ENCODE results near the gene ZNF622. TPM values are rescaled to one million over a fixed set of nuclear protein-coding genes. Genes with fewer than 3 reads are reported as not detected.

The ZNF622 gene
- total and polyA plus RNA-seq, 2 of the 13 experiments (the other 11 are each of a cell fraction or from before 2014, with no cell fraction given): 12.1 to 44.7 TPM

DNA sequence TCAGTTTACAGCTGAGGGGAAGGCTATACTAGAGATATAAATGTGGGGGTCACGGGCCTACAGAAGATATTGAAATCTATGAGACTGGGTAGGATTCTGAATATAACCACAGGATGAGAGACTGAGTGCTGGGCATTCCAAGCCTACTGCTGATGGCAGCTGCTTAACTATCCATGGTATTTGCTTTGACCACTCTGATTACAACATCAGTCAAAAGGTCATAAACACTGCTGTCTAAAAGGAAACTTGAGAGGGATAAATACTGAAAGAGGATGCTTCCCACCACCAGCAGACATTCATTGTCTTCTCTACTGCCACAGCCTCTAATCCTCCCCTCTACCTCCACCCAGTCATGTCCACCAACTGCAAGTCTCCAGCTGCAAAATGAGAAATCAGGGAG is 3.8 kb downstream of the ZNF622 start:
- H4K20me1 ChIP-seq (ENCODE audit: insufficient read depth, low read length): peaks cover 10% of the 10 kb centered on the region; the same call in 1 of the 2 replicates
- 0 out of 3 replicates have a peak, but pooled peaks have one; percentile 5 for ATAC-seq
- no peak overlapping the region for H3K9ac ChIP-seq (ENCODE audit: insufficient read depth, low read depth, low read length)
- in situ Hi-C loops (cut with HindIII; ENCODE audit: extremely low pct_ligation_motif_present, low pct_unique_long_range_greater_than_20kb) (no loop called here), intact Hi-C loops (cut with micrococcal nuclease; ENCODE audit: unreplicated experiment) (loop anchor here (10.0 kb wide), 1 partner anchor 273 kb away; no protein-coding TSS in a partner anchor)
- H3K27me3 ChIP-seq (ENCODE audit: control insufficient read depth in 1 of 2, insufficient read depth in 2 of 2, low read length in 2 of 2): no peaks in the 10 kb centered on the region; a peak in 1 of 5 replicates
- H3K4me3 ChIP-seq (replicated peaks in 1 of 3; ENCODE audit: insufficient read depth in 1 of 3, low read depth in 2 of 3, low read length in 3 of 3): no peak overlapping the region
- H3K4me2 ChIP-seq (ENCODE audit: low read depth, low read length): 0 out of 2 replicates have a peak overlapping the region, but pooled peaks have one; percentile 10
- ChIA-PET POLR2A (no interaction called here), CTCF (ENCODE audit: low intra/inter-chr PET ratio, low total read pairs) (no interaction called here)
- BruUV-seq (replicated peaks): no TSS peak
- DNase-seq (ENCODE audit: low spot score): peak; percentile 60
- FAIRE-seq: no peak
- peaks cover 16 to 56% of the 10 kb centered on the region in 2 experiments for H3K36me3 ChIP-seq (replicated peaks in 1 of 2; ENCODE audit: control insufficient read depth in 1 of 2, insufficient read depth in 2 of 2, low read length in 2 of 2)
- H3K9me3 ChIP-seq (ENCODE audit: low read length): no peaks in the 10 kb centered on the region
- WGBS (ENCODE audit: low lambda C conversion rate): 100% methylated on average over 1 of the region's 1 CpG
- no peak overlapping the region for H3K27ac ChIP-seq (ENCODE audit: extremely low read length, insufficient read depth, low read length)
- peaks cover 38% of the 10 kb centered on the region for H3K4me1 ChIP-seq (ENCODE audit: insufficient read depth, low read length)
- peaks cover 37% of the 10 kb centered on the region for H3K79me2 ChIP-seq (ENCODE audit: insufficient read depth, low read length)
- H2AFZ ChIP-seq (ENCODE audit: low read length): no peak overlapping the region
- TF ChIP-seq SIX1 (CRISPR knock-in tag; IDR thresholded peaks at IDR 0.05; ENCODE audit: borderline replicate concordance): peak; percentile 60; the same call in 1 of the 2 replicates
- TF ChIP-seq ATAD3A (CRISPR knock-in tag; IDR thresholded peaks at IDR 0.05): no peak
- TF ChIP-seq ZNF205 (CRISPR knock-in tag; IDR thresholded peaks at IDR 0.05): no peak
- TF ChIP-seq, protein P1, sequence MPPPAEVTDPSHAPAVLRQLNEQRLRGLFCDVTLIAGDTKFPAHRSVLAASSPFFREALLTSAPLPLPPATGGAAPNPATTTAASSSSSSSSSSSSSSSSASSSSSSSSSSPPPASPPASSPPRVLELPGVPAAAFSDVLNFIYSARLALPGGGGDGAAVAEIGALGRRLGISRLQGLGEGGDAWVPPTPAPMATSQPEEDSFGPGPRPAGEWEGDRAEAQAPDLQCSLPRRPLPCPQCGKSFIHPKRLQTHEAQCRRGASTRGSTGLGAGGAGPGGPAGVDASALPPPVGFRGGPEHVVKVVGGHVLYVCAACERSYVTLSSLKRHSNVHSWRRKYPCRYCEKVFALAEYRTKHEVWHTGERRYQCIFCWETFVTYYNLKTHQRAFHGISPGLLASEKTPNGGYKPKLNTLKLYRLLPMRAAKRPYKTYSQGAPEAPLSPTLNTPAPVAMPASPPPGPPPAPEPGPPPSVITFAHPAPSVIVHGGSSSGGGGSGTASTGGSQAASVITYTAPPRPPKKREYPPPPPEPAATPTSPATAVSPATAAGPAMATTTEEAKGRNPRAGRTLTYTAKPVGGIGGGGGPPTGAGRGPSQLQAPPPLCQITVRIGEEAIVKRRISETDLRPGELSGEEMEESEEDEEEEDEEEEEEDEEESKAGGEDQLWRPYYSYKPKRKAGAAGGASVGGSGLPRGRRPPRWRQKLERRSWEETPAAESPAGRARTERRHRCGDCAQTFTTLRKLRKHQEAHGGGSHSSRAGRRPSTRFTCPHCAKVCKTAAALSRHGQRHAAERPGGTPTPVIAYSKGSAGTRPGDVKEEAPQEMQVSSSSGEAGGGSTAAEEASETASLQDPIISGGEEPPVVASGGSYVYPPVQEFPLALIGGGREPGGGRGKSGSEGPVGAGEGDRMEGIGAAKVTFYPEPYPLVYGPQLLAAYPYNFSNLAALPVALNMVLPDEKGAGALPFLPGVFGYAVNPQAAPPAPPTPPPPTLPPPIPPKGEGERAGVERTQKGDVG (CRISPR knock-in tag; IDR thresholded peaks at IDR 0.05; ENCODE audit: borderline replicate concordance): no peak
- TF ChIP-seq, protein P2, sequence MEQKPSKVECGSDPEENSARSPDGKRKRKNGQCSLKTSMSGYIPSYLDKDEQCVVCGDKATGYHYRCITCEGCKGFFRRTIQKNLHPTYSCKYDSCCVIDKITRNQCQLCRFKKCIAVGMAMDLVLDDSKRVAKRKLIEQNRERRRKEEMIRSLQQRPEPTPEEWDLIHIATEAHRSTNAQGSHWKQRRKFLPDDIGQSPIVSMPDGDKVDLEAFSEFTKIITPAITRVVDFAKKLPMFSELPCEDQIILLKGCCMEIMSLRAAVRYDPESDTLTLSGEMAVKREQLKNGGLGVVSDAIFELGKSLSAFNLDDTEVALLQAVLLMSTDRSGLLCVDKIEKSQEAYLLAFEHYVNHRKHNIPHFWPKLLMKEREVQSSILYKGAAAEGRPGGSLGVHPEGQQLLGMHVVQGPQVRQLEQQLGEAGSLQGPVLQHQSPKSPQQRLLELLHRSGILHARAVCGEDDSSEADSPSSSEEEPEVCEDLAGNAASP (CRISPR knock-in tag; IDR thresholded peaks at IDR 0.05; ENCODE audit: borderline replicate concordance): no peak
- peak; percentile 45; the same call in 1 of the 2 replicates for TF ChIP-seq NR2F2 (IDR thresholded peaks at IDR 0.05; ENCODE audit: borderline replicate concordance, low read depth)
- no peak for TF ChIP-seq REXO4 (CRISPR knock-in tag; IDR thresholded peaks at IDR 0.05; ENCODE audit: borderline replicate concordance)
- TF ChIP-seq NR2F6 (IDR thresholded peaks at IDR 0.05): peak; percentile 64; the same call in 1 of the 2 replicates
- peak; percentile 73 for TF ChIP-seq NR2F6 (CRISPR knock-in tag; IDR thresholded peaks at IDR 0.05)
- TF ChIP-seq, protein P3, sequence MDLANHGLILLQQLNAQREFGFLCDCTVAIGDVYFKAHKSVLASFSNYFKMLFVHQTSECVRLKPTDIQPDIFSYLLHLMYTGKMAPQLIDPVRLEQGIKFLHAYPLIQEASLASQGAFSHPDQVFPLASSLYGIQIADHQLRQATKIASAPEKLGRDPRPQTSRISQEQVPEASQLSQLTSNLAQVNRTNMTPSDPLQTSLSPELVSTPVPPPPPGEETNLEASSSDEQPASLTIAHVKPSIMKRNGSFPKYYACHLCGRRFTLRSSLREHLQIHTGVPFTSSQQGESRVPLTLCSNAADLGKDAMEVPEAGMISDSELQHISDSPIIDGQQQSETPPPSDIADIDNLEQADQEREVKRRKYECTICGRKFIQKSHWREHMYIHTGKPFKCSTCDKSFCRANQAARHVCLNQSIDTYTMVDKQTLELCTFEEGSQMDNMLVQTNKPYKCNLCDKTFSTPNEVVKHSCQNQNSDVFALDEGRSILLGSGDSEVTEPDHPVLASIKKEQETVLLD (CRISPR knock-in tag; IDR thresholded peaks at IDR 0.05; ENCODE audit: low read depth): no peak
- no peak for TF ChIP-seq ZFP62 (CRISPR knock-in tag; IDR thresholded peaks at IDR 0.05)
- no peak for TF ChIP-seq PHF8 (CRISPR knock-in tag; IDR thresholded peaks at IDR 0.05)
- TF ChIP-seq ZNF430 (CRISPR knock-in tag; IDR thresholded peaks at IDR 0.05): no peak
- TF ChIP-seq RFX3 (CRISPR knock-in tag; IDR thresholded peaks at IDR 0.05): no peak
- no peak for TF ChIP-seq MED8 (CRISPR knock-in tag; IDR thresholded peaks at IDR 0.05; ENCODE audit: insufficient replicate concordance)

Measured in HepG2 (cell line).